Central memory CD4-positive, alpha-beta T cell (primary cell): Measurements from ENCODE around the gene BMS1.
"Not testable (repeated sequence)": the region's sequence is repeated elsewhere in the genome, so short reads cannot be mapped to it uniquely, and the experiment has no call there.

Experiments used
- DNase-seq: peaks from one replicate; pipeline ENCODE4 v3.0.0; 2022
- total RNA-seq, 3 experiments: gene quantifications; one replicate each; lab custom pipeline; 2026; lab: John Stamatoyannopoulos, UW

Gene BMS1, protein sequence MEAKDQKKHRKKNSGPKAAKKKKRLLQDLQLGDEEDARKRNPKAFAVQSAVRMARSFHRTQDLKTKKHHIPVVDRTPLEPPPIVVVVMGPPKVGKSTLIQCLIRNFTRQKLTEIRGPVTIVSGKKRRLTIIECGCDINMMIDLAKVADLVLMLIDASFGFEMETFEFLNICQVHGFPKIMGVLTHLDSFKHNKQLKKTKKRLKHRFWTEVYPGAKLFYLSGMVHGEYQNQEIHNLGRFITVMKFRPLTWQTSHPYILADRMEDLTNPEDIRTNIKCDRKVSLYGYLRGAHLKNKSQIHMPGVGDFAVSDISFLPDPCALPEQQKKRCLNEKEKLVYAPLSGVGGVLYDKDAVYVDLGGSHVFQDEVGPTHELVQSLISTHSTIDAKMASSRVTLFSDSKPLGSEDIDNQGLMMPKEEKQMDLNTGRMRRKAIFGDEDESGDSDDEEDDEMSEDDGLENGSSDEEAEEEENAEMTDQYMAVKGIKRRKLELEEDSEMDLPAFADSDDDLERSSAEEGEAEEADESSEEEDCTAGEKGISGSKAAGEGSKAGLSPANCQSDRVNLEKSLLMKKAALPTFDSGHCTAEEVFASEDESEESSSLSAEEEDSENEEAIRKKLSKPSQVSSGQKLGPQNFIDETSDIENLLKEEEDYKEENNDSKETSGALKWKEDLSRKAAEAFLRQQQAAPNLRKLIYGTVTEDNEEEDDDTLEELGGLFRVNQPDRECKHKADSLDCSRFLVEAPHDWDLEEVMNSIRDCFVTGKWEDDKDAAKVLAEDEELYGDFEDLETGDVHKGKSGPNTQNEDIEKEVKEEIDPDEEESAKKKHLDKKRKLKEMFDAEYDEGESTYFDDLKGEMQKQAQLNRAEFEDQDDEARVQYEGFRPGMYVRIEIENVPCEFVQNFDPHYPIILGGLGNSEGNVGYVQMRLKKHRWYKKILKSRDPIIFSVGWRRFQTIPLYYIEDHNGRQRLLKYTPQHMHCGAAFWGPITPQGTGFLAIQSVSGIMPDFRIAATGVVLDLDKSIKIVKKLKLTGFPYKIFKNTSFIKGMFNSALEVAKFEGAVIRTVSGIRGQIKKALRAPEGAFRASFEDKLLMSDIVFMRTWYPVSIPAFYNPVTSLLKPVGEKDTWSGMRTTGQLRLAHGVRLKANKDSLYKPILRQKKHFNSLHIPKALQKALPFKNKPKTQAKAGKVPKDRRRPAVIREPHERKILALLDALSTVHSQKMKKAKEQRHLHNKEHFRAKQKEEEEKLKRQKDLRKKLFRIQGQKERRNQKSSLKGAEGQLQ
- 65.0 to 323 (median 116) reads per million in 3 experiments for total RNA-seq

DNA sequence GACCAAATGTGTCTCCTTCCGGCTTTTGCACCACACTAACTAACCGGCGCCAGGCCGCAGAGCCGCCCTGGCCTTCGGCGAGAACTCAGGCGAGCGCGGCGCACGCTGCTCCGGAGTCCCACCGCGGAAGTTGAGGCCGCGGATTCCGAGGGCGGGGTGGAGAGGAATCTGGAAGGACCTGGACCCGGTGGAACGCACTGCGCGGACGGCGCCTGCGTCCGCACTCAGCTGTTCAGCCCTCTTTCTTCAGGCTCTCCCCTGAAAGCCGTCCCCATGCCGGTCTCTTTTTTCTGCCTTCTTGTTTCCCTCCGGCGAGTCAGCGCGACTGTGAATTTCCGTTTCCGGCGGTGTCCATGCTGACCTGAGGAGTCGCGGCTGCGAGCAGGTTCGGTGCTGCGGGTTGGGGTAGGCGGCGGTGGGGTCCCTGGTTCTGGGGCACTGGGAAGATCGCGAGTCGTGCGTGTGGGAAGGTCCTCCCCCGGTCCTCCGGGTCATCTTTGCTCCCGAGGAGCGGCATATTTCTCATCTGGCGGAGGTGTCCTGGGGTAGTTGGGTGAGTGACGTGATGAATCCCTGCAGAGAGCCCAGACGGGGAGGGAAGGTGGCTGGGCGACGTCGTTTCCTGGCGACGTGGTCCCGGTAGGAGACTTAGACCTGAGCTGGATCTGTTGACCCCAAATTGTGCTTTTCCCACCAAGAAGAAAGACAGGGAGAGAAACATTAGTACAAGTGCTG is at the start of gene BMS1:
BMS1 (plus strand) TSS at position 350 of the 735 bp plus-strand sequence. CDS start 1,600 bp downstream, outside the sequence.
- peak; percentile 86 for DNase-seq

DNA sequence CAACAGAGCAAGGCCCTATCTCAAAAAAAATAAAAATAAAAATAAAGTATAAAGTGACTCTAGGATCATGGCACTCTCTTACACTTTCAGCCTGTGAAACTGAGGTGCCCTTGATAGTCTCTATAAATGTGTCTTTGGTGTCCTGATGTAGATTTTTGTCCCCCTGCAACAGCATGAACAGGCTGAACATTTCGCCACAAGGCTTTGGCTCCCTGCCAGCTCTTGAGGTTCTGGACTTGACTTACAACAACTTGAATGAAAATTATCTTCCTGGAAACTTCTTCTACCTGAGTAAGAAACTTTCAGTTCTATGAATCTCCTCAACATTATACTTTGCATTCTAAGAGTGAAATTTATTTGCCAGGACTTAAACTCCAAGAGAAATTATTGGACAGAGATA is 48.1 kb upstream of the BMS1 start:
- no peak for DNase-seq

DNA sequence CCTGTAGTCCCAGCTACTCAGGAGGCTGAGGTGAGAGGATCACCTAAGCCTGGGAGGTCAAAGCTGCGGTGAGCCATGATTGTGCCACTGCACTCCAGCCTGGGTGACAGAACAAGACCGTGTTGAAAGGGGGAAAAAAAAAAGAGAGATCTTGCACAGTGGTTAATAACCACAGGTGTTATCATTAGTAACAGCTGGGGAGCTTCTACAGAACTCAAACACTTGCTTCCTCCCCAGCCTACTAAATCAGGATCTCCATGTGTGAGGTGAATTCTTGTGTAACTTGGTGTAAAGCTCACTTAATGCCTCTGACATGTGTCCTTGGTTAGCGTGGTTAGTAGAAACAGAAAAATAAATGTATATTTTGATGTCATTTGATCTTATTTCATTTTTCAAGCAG is 43.9 kb upstream of the BMS1 start:
- no peak for DNase-seq

DNA sequence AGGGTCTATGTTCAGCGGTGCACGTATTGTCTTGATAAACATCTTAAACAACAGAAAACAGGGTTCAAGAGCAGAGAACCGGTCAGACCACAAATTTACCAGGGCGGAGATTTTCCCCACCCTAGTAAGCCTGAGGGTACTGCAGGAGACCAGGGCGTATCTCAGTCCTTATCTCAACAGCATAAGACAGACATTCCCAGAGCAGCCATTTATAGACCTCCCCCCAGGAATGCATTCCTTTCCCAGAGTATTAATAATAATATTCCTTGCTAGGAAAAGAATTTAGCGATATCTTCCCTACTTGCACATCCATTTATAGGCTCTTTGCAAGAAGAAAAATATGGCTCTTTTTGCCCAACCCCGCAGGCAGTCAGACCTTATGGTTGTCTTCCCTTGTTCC is 41.1 kb upstream of the BMS1 start:
- DNase-seq, result not testable (repeated sequence)

DNA sequence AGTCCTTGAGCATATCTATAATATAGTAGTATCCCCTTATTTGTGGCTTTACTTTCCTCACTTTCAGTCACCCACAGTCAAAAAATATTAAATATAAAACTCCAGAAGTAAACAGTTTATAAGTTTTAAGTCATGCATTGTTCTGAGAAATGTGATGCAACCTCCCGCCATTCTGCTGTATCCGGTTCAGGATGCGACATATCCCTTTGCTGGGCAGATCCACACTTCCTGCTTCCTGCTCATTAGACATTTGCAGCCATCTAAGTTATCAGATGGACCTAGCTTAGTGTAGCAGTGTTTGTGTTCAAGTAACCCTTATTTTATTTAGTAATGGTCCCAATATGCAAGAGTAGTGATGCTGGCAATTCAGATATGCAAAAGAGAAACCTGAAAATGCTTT is 38.9 kb upstream of the BMS1 start:
- DNase-seq, result no peak

DNA sequence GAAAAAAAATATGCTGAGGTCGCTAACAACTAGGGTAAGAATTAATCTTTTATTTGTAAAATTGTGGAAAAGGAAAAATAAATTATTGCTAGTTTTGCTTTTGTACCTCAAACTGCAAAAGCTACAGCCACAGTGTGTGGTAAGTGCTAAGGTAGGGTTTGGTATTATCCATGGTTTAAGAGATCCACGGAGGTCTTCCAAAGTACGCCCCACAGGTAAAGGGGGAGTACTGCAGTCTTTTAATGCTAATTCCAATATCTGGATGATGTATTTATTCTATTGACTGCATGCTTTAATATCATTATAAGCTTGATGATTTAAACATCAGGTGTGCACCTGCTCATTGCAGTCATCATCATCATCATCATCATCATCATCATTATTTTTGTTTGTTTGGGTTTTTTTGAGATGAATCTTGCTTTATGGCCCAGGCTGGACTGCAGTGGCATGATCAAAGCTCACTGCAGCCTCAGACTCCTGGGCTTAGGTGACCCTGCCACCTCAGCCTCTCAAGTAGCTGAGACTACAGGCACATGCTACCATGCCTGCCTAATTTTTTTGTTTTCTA is 38.4 kb upstream of the BMS1 start:
- DNase-seq, result no peak

DNA sequence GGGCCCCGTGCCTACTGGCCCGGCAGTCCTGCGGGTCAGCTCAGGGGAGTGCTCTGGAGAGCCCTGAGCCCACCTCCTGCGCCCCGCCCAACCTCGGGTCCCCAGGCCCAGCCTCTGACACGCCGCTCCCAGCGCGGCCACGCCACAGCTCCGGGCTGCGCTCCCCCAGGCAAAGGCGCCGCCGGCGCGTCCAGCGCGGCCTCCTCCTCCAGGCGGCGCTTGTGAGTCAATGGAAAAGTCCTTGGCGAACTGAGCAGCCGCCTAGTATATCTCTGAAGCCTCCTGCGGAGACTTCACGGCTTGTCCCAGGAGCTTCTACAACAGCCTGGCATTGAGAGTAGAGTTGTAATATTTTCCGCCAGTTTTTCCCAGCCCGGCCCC is 29.5 kb upstream of the BMS1 start:
- peak; percentile 47 for DNase-seq

DNA sequence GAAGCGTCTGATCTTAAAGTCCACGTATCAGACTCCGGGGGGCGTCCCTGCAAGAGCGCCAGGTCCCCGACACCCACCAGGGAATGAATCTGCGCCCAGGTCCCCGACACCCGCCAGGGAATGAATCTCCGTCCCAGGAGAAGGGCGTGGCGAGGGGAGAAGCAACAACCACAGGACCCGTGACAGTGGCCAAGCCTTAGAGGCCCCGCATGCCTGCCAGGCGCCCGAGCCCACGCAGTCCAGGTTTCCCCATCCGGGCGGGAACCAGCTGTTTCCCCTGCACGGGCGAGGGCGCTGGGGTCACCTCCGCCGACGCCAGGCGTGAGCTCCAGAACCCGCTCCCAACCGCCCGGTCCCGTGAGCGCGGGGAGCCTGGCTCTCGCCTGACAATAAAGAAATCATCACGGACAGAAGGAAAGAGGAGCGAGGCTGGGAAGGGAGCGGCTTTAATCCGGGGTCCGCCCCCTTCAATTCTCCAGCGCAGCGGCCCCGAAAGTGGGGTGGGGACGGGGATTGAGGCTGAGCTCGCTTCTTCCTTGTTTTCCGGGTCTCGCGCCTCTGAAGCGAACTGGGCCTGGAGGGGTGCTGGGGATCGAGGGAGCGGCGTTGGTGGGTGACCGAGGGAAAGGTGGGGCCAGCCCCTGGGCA is 29.0 kb upstream of the BMS1 start:
- no peak for DNase-seq

DNA sequence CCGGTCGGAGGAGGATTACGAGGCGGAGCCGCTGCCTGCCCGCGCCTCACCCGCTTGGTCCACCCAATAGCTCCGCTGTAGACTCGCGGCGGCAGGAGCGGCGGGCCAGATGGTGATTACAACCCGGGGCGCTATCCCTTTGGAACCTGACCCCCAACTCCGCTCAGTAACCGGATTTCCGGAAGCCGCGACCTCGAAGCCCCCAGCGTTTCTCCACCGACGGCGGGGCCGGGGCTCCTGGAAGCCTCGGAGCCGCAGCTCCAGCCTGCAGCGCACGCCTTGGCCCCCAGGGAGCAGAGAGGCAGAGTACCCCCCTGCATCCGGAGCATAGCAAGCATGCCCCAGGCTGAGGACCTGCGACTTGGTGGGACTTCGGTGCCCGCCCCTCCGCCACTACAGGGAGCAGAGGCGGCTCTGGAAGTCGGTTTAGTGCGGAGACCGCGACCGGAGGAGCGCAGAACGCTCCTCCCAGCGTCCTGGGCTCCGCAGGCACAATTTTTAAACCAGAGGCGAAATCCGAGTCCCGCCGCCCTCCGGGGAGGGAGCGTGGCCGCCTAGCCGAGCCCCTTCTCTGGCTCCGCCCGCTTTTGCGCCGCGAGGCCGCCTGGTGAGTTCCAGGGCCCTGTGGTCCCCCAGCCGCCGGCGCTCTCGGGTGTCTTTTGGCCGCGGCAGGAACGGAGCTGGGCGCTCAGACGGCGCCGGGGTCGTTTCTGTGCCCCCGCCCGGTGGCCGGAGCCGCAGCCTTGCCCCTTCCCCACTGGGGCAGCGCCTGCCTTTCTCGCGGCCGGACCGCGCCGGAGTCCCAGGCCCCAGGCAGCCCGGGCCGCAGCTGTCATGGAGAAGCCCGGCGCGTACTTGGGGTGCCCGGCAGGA is 28.2 kb upstream of the BMS1 start:
- no peak for DNase-seq

DNA sequence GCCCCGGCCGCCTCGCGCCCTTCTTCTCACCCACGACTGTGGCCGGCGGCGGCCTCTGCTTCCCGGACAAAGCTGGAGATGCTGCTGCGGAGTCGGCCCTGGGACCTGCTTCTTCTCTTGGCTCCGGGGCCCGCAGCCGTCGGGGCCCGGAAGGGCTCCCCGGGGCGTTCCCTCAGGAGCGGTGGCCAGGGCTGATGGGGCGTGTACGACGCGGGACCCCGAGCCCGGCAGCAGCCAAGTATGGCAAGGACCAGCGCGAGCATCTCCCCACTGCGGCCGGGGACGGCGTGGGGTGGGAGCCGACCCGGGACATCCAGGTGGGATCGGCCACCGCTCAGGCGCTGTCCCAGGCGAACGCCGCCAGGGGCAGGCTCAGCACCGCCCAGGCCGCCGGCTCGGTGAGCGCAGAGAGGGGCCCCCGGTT is 27.6 kb upstream of the BMS1 start:
- DNase-seq, result no peak

DNA sequence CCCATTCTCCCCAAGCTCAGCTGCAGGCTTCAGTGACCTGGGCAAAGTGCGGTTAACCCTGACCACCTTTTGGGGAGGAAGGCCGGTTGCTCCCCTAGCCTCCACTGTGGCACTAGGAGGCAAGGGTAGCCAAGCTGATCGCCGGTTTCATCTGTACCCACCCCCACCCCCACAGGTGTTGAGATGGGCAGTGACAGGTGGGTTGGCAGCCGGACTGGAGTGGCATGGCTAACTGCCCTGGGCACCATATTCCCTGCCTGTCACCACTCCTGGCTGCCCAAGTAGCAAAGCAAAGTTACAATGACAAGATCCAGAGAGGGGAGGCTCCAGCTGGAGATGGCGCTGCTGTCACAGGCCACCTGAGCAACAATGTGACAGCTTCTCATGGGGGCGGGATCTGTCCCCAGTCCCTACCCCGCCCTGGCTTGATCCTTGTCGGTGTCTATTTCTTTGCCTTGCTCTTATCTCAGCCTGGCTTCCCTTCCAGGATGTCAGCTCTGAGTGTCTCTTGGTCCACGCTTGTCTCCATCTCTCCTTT is 27.0 kb upstream of the BMS1 start:
- no peak for DNase-seq

DNA sequence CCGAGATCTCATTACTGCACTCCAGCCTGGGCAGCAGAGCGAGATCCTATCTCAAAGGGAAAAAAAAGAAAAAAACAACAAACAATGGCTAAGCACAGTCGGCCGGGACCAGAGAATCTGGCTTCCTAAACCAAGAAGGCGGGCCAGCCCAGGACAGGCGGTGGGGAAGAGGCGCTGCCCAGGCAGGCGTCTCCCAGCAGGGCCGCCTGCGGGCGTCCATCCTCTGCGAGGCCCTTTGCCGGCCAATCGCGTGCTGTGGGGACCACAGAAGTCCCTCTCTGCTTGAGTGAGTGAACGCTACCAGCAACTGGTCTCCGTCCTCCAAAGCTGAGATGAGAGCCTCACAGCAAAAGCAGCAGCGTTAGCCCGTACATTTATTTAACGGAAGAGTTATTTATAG is 14.7 kb upstream of the BMS1 start:
- no peak for DNase-seq

DNA sequence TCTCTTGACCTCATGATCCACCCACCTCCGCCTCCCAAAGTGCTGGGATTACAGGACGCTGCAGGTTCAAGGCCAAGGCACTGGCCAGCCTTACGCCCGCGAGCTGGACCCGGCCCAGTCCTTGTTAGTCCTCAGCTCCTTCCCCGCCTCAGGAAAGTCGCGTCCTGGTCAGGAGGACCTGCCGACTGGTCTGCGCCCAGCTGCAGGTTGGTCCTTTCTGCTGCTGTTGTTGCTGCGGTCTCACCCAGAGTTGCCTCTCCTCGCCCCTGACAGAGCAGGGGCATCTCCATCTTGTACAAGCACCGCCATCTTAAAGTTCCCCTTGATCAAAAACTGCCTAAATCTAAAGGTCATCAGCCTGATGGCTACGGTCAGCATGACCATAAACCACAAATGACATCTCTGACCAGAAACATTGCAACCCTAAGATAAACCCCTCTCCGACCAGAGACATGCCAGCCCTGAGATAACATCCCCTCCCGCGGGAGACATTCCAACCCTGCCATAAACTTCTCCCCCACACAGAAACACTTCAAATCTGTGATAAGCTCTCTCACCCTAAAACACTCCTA is 13.9 kb upstream of the BMS1 start:
- no peak for DNase-seq

DNA sequence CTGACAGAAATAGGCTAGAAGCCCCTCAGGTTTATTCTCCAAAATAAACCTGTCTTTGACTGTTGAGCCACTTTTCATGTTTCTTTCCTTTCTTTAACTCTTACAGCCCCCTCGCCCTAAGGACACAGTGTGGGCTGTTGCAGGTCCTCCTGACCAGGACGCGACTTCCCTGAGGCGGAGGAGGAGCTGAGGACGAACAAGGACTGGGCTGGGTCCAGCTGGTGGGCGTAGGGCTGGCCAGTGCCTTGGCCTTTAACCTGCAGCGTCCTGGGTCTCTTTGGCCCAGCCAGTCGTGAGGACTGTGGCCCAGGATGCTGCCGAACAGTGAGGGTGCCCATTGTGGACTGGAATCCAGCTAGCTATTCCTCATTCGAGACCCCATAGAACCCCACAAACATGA is 13.4 kb upstream of the BMS1 start:
- DNase-seq, result no peak

DNA sequence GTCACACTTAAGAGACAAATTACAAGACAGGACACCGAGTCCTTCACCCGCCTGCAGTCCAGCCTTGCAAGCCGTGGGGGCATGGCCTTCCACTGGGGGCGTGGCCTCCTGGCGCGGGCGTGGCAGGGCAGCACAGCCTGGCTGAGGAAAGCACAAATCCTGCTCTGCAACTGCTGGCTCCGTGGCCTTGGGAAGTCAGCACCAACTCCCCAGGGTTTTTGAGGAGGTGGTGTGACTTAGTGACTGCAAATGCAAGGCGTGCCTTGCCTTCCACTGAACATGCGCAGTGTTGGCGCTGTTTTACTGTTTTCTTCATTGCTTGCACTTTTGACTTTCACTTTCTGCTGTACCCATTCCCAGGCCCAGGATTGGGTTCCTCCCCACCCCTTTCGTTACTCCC is 12.9 kb upstream of the BMS1 start:
- no peak for DNase-seq

DNA sequence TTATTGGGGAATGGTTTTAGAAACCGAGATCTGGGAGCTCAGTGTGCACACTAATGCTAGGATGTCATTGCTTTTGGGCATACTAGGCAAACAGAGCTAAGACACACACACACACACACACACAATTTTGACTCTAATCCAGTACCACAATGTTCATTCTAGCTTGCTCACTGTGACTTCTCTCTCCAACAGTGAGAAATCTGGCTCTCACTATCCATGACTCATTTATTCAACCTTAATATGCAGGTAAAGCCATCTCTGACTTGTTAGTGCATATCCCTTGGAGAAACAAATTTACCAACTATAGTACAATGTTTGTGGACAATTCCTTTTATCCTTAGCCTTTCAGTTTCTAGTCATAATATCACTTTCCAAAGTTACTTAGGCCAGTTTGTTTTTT is 5.9 kb upstream of the BMS1 start:
- no peak for DNase-seq

DNA sequence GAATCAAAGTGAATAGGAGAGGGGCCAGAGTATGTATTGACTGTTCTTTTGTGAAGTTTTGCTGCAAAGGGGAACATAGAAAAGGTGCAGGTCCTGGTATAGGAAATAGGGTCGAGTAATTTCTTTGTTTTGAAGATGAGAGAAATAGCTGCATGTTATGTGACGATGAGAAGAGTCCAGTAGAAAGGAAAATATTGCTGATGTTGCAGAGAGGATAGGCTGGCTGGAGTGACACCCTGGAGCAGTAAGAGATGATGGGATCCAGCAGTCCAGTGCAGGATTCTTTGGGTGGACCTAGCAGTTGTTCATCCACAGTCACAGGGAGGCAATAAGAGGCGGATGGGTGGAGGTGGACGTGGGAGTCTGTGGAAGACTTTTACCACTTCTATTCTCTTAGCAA is 2.1 kb upstream of the BMS1 start:
- no peak for DNase-seq

DNA sequence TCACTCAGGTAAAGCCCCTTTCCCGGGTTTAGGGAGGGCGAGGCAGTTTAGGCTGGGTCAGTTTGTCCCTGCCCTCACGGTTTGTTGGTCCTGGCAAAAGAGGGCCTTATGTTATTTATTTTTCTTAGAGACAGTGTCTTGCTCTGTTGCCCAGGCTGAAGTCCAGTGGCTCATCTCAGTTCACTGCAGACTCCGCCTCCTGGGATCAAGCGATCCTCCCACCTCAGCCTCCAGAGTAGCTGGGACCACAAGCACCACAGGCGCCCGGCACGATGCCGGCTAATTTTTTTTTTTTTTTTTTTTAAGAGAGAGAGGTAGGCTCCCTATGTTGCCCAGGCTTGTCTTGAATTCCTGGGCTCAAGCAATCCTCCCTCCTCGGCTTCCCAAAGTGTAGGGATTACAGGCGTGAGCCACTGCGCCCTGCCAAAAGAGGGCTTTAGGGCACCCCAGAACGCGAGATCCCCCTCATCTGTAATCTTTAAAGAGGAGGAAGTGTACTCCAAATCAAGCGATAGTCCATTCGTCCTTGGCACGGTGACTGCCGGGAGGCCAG is 626 bp upstream of the BMS1 start:
- no peak for DNase-seq

DNA sequence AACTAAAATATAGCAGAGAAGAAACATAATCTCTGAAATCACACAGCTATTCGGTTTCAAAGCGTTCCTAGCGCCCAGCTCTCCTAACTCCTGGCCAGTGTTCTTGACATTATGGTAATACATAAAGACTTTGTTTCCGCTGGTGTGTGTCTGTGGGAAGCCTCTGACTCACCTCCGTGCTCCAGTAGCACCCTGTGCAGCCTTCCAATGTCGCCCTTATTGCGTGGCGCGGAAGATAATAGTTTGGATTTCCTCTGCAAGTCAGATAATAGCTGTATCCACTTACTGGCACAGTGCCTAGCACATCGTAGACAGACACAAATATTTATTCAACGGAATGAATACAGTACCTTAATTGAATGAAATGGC is 570 bp downstream of the BMS1 start:
- DNase-seq, result no peak

DNA sequence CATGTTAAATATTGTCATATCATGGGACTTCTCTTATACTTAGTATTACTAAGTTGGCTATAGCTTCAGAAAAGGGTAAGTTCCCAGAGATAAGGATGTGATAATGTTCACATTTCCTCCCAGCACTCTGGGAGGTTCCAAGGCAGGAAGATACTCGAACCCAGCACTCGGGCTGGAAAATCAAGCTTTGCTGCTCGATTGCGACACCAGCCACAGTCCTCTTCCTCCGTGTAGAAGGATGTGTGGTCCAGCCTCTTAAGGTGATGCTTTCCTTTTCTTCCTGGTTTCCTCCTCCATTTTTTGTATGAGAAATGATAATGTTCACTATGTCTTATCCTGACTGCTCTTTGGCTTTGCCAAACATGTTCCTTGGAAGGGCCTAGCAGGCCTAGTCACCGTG is 3.2 kb downstream of the BMS1 start:
- no peak for DNase-seq
